GM06990 (cell line): ENCODE measurements around the gene PGS1.

Experiments used
- DNase-seq: peaks from one replicate; pipeline ENCODE4 v3.0.0-alpha.2; 2011; ENCODE audit not compliant: insufficient read length; ENCODE audit errors: extremely low read depth
- H3K27me3 ChIP-seq: replicated peaks from 2 replicates; pipeline ENCODE4 v1.6.0; 2011; ENCODE audit warnings: low read length; ENCODE audit not compliant: control insufficient read depth, insufficient read depth
- H3K36me3 ChIP-seq: 2 replicates; pipeline ENCODE4 v1.5.1; 2011; ENCODE audit warnings: low read length; ENCODE audit not compliant: control insufficient read depth, insufficient read depth
- H3K4me3 ChIP-seq: replicated peaks from 2 replicates; pipeline ENCODE4 v1.5.1; 2011; ENCODE audit warnings: low read depth, mild to moderate bottlenecking, control low read depth, low read length
- TF ChIP-seq, protein P1 (sequence below): IDR thresholded peaks from 2 replicates; pipeline ENCODE4 v1.5.1; 2011; ENCODE audit warnings: low read length, control low read depth, mild to moderate bottlenecking, inconsistent platforms; ENCODE audit not compliant: insufficient read depth, poor library complexity, severe bottlenecking

Gene PGS1

DNA sequence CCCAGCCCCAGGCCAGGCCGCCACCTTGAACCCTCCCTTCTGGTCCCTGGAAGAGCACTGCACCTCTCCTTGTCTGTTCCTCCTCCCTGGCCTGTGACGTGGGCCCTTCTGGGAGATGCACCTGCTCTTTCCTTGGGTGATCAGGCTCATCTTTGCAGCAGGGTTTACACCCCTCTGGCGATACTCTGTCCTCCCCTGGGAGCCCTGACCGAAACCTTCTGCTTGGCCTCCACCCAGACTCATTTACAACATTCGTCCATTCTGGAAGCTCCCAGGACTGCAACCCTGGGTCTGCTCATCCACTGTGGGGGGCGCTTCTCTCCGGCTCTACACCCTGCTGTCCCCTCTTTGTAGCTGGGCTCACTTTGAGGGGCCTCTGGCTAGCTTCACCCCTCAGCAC lies 73.3 kb downstream of the PGS1 start:
- DNase-seq: no peak
- TF ChIP-seq, protein P1, sequence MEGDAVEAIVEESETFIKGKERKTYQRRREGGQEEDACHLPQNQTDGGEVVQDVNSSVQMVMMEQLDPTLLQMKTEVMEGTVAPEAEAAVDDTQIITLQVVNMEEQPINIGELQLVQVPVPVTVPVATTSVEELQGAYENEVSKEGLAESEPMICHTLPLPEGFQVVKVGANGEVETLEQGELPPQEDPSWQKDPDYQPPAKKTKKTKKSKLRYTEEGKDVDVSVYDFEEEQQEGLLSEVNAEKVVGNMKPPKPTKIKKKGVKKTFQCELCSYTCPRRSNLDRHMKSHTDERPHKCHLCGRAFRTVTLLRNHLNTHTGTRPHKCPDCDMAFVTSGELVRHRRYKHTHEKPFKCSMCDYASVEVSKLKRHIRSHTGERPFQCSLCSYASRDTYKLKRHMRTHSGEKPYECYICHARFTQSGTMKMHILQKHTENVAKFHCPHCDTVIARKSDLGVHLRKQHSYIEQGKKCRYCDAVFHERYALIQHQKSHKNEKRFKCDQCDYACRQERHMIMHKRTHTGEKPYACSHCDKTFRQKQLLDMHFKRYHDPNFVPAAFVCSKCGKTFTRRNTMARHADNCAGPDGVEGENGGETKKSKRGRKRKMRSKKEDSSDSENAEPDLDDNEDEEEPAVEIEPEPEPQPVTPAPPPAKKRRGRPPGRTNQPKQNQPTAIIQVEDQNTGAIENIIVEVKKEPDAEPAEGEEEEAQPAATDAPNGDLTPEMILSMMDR: no peak
- H3K4me3 ChIP-seq: no peak overlapping the region
- H3K36me3 ChIP-seq: no peaks in the 10 kb centered on the region
- no peaks in the 10 kb centered on the region for H3K27me3 ChIP-seq

DNA sequence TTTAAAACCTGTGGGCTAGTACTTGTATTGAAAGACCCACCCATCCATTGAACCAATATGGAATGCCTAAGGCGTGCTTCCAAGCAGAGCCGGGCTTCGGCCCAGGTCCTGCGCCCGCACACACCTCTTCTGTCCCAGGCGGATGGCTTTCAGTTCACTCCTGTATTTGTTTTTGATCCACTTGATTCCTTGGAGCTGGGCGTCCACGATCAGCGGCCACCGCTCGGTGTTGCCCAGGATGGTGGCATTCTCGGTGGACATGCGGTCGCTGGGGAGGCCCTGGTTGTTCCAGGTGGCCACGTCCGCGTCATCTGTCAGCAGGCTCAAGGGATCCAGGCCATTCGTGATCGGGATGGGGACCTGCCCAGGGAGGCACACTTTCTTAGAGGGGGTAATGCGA lies 75.9 kb downstream of the PGS1 start:
- no peak overlapping the region for H3K4me3 ChIP-seq
- TF ChIP-seq, protein P1: no peak
- H3K36me3 ChIP-seq: no peaks in the 10 kb centered on the region
- DNase-seq: no peak
- H3K27me3 ChIP-seq: no peaks in the 10 kb centered on the region

DNA sequence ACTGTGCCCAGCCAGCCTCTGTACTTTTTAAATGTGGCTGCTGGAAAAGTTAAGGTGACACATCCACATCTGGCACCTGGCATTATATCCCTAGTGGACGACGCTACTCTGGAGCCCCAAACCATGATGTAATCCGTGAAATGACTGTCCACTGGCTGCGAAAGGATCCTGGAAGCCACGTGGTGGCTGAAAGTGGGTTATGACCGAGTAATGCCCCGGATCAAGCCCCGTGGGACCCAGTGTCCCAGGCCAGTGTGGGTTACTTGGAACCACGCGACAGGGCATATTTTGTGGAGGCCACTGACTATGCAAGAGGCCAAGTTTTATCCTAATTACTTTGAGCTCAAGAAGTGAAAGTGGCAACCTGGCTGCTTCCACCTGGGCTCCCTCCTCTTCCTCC lies 79.6 kb downstream of the PGS1 start:
- no peaks in the 10 kb centered on the region for H3K36me3 ChIP-seq
- no peak for DNase-seq
- no peak overlapping the region for H3K4me3 ChIP-seq
- TF ChIP-seq, protein P1: no peak
- no peaks in the 10 kb centered on the region for H3K27me3 ChIP-seq

DNA sequence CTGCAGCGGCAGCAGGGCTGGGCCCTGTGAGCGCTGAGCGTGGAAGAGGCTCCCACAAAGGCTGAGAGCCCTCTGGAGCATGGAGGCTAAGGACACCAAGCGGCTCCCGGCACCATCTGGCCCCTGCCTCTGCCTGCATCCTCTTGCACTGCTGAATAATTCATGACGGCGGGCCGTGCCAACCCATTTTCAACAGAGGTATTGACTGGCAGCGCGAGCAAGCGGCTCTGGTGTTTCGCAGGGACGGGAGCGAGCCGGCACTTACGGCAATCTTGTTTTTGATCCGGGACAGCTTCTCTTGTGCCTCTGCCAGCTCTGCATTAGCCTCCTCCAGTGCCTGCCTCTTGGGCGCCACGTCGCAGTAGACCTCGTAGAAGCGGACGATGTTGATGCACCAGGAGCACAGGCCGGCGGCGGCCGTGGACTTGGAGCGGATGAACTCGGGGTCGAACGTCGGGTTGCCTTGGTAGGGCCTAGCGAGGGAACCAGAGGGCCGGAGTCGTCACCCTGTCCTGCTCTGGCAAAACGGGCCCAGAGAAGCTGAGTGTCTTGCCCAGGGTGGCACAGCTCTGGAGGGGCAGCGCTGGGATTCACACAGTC lies 80.4 kb downstream of the PGS1 start:
- no peak for DNase-seq
- TF ChIP-seq, protein P1: no peak
- no peaks in the 10 kb centered on the region for H3K36me3 ChIP-seq
- no peaks in the 10 kb centered on the region for H3K27me3 ChIP-seq
- H3K4me3 ChIP-seq: no peak overlapping the region

- DNase-seq: no peak
- Histone ChIP-seq H3K27me3 (no peaks in the 10 kb centered on the region), H3K4me3 (no peak overlapping the region), H3K36me3 (no peaks in the 10 kb centered on the region)
- TF ChIP-seq, protein P1: no peak
Observed at GRCh38 chr17:78459696-78460095, 81.2 kb downstream of the PGS1 start.

DNA sequence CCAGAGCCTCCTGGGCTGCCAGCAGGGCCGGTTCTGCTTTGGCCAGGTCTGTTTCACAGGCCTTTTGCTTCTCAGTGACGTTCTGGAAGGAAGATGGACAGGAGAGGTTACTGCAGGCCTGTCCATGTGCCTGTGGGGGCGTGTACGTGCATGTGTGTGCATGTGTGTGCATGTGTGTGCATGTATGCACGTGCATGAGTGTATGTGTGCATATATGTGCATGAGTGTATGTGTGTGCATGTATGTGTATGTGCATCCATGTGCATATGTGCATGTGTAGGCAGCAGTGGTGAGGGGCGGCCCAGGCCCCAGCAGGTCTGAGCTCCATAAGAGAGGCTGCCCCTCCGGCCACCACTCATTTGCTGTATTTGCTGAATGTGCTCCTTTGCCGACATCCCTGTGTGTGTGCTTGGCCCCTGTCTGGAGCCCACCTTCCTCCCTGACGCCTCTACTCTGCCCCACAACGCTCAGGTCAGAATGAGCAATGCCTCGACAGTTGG lies 81.8 kb downstream of the PGS1 start:
- DNase-seq: no peak
- H3K4me3 ChIP-seq: no peak overlapping the region
- H3K36me3 ChIP-seq: no peaks in the 10 kb centered on the region
- H3K27me3 ChIP-seq: no peaks in the 10 kb centered on the region
- TF ChIP-seq, protein P1: no peak
